ENCODE data around the gene SYNDIG1L. TPM values are rescaled to one million over a fixed set of nuclear protein-coding genes. Genes with fewer than 3 reads are reported as not detected.

Gene SYNDIG1L
- total and polyA plus RNA-seq, 5 donors from 2014 or later = not detected

Other genes starting within 250 kb of the SYNDIG1L start
- not detected for gene VSX2, start 186.8 kb downstream of the SYNDIG1L start, total RNA-seq
- under 1 TPM in 1 of 4 donors, not detected in 3; 0.08 TPM for gene VSX2, start 186.8 kb downstream of the SYNDIG1L start, polyA plus RNA-seq
- gene ABCD4, start 123.3 kb downstream of the SYNDIG1L start, total RNA-seq = 71.4 TPM
- 10 to 100 TPM; 21.8 to 30.4 (median 26.5) TPM for gene ABCD4, start 123.3 kb downstream of the SYNDIG1L start, polyA plus RNA-seq
- gene VRTN, start 77.7 kb downstream of the SYNDIG1L start, total RNA-seq = not detected
- not detected for gene VRTN, start 77.7 kb downstream of the SYNDIG1L start, polyA plus RNA-seq
- gene NPC2, start 67.1 kb upstream of the SYNDIG1L start, total RNA-seq = 33.1 TPM
- gene NPC2, start 67.1 kb upstream of the SYNDIG1L start, polyA plus RNA-seq = 100 to 1,000 TPM in 3 of 4 donors, 10 to 100 TPM in 1; 87.0 to 144 (median 108) TPM
- gene ISCA2, start 67.6 kb upstream of the SYNDIG1L start, total RNA-seq = 19.9 TPM
- 100 to 1,000 TPM in 2 of 4 donors, 10 to 100 TPM in 2; 81.8 to 114 (median 97.4) TPM for gene ISCA2, start 67.6 kb upstream of the SYNDIG1L start, polyA plus RNA-seq
- gene LTBP2, start 186.0 kb upstream of the SYNDIG1L start, total RNA-seq = 0.54 TPM
- gene LTBP2, start 186.0 kb upstream of the SYNDIG1L start, polyA plus RNA-seq = under 1 TPM; 0.02 to 0.25 (median 0.14) TPM

Data from CD4-positive, CD25-positive, alpha-beta regulatory T cell (primary cell).